SK-N-MC (cell line): ENCODE measurements around the gene ABAT.
"Not testable (repeated sequence)": the region's sequence is repeated elsewhere in the genome, so short reads cannot be mapped to it uniquely, and the experiment has no call there.

Experiments
- DNase-seq: peaks from one replicate; pipeline ENCODE4 v3.0.0-alpha.2; 2011; ENCODE audit warnings: low read depth, low spot score
- H3K27ac ChIP-seq: fragments of 200-600 bp; sonication (generic); 2 replicates; pipeline ENCODE4 v1.5.1; 2016; ENCODE audit warnings: mixed run types
- H3K36me3 ChIP-seq: fragments of 200-600 bp; sonication (generic); 2 replicates; pipeline ENCODE4 v1.6.1; 2017; ENCODE audit warnings: antibody characterized with exemption, low read length, mixed read lengths; ENCODE audit not compliant: insufficient read depth
- H3K4me3 ChIP-seq: fragments of 200-600 bp; sonication (generic); 2 replicates; pipeline ENCODE4 v1.5.1; 2016
- H3K9ac ChIP-seq: fragments of 200-600 bp; sonication (generic); 2 replicates; pipeline ENCODE4 v1.8.0; 2017; ENCODE audit warnings: mixed run types, mixed read lengths; ENCODE audit not compliant: insufficient read length
- H3K9me3 ChIP-seq: fragments of 200-600 bp; sonication (generic); 2 replicates; pipeline ENCODE4 v1.6.1; 2017; ENCODE audit warnings: low read depth, mild to moderate bottlenecking, antibody characterized with exemption, low read length, moderate library complexity, mixed read lengths
- EZH2 ChIP-seq: fragments of 200-600 bp; sonication (generic); IDR thresholded peaks from one replicate; pipeline ENCODE4 v1.6.1; 2017; ENCODE audit warnings: antibody characterized with exemption
- FOXP2 ChIP-seq: optimal IDR thresholded peaks from 2 replicates; pipeline ENCODE3; 2011; ENCODE audit warnings: mild to moderate bottlenecking, moderate library complexity; ENCODE audit not compliant: insufficient read depth; ENCODE audit errors: extremely low read length, control extremely low read depth
- POLR2AphosphoS5 ChIP-seq: IDR thresholded peaks from 2 replicates; pipeline ENCODE4 v1.6.1; 2012; ENCODE audit warnings: mild to moderate bottlenecking, low read depth, low read length, borderline replicate concordance

The ABAT gene

DNA sequence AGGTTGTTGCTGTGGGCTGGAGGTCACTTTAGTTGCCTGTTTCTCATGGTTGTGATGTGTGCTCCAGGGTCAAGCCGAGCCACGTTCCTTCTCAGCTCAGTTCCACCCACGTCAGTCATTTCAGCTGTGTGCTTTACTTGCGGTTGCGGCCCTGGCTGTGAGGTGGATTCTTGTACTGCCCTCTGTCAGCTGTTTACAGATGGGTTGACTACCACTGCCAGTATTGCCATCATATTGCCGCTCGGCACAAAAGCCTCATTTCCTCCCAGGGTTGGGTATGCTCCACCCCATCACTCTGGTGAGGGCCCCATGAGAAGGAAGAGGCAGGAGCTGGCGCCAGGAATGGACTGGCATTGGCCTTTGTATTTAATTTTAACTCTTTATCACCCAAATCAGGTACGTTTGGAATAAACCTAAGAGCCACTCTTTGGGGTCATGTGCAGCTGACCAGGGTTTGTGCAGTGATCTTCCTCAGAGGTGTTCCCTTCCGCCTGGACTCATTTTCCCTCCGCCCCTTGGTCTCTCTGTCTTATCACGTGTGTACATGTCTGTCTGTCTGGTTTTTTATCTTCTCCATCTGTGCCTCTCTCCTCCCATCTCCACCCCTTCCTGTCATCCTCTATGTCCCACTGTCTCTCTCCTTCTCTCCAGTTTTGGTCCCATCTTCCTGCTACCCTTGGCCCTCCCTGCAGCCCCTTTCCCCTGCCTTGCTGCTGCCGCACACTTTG is 27.9 kb upstream of the ABAT start:
- Histone ChIP-seq H3K9me3 (no peaks in the 10 kb centered on the region), H3K9ac (no peak overlapping the region), H3K27ac (no peak overlapping the region), H3K4me3 (no peak overlapping the region), H3K36me3 (peaks cover 65% of the 10 kb centered on the region)
- TF ChIP-seq POLR2AphosphoS5, result no peak
- no peak for TF ChIP-seq FOXP2
- DNase-seq, result no peak

DNA sequence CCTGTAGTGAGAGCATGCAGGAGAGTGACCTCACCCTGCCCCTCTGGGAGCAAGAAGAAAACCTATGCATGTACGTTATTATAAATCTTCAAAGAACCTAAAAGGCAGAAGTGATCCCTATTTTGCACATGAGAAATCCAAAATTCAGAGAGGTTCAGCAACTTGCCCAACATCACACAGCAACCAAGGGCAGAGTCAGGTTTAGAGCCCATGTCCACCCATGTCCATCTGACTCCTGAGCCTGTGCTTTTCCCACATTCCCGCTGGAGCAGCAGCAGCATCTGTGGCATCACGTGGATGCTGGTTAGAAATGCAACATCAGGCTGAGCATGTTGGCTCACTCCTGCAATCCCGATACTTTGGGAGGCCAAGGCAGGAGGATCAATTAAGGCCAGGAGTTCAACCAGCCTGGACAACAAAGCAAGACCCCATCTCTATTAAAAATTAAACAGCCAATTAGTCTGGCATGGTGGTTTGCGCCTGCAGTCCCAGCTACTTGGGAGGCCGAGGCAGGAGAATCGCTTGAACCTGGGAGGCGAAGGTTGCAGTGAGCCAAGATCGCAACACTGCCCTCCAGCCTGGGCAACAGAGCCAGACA is 26.6 kb upstream of the ABAT start:
- no peak for TF ChIP-seq FOXP2
- no peak for TF ChIP-seq POLR2AphosphoS5
- no peak for TF ChIP-seq EZH2
- no peak overlapping the region for H3K4me3 ChIP-seq
- peaks cover 52% of the 10 kb centered on the region for H3K36me3 ChIP-seq
- no peak overlapping the region for H3K9ac ChIP-seq
- DNase-seq, result no peak
- H3K27ac ChIP-seq, result no peak overlapping the region
- no peaks in the 10 kb centered on the region for H3K9me3 ChIP-seq

DNA sequence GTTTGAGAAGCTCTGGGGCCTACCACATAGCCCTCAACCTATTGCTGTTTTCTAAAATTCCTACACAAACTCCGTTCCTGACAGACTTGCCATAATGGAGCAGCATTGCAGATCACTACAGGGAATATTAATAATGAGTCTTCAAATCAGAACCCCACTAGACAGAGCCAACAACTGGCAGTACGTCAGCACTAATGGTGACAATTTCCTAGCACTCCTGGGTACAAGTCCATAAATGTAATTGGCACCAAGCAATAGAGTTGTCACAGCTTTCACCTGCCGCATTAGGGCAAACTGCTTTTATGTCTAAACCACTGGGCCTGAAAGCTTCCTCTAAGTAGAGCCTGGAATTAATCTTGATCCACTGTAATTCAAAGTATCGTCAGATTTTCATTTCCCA is 25.5 kb upstream of the ABAT start:
- Histone ChIP-seq H3K9me3 (no peaks in the 10 kb centered on the region), H3K36me3 (peaks cover 41% of the 10 kb centered on the region), H3K9ac (no peak overlapping the region), H3K27ac (no peak overlapping the region), H3K4me3 (no peak overlapping the region)
- DNase-seq, result no peak
- TF ChIP-seq EZH2 (no peak), FOXP2 (no peak), POLR2AphosphoS5 (no peak)

DNA sequence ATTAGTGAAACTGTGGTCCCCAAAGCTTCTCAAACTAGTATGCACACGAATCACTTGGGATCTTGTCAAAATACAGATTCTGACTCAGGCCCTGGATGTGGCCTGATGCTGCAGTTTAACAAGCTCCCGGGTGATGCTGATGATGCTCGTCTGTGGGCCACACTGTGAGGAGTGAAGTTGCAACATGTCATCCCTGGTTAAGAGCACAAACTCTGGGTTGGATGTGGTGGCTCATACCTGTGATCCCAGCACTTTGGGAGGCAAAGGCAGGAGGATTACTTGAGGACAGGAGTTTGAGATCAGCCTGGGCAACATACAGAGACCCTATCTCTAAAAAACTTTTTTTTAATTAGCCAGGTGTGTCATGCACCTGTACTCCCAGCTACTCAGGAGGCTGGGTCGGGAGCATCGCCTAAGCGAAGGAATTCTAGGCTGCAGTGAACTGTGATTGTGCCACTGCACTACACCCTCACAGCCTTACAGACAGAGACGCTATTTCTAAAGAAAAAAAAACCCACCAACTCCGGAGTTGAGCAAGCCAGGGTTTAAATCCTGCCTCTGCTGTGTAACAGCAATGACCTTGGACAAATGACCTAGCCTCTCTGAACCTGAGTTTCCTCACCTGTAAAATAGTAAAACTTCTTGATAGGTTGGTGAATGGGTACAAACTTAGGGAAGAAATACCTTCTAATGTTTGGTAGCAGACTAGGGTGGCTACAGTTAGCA is 24.4 kb upstream of the ABAT start:
- H3K9ac ChIP-seq, result no peak overlapping the region
- no peaks in the 10 kb centered on the region for H3K9me3 ChIP-seq
- no peak for DNase-seq
- H3K36me3 ChIP-seq, result peaks cover 30% of the 10 kb centered on the region
- TF ChIP-seq FOXP2, result no peak
- TF ChIP-seq EZH2, result no peak
- no peak; the same call in 1 of the 2 replicates for TF ChIP-seq POLR2AphosphoS5
- no peak overlapping the region for H3K27ac ChIP-seq
- H3K4me3 ChIP-seq, result no peak overlapping the region

DNA sequence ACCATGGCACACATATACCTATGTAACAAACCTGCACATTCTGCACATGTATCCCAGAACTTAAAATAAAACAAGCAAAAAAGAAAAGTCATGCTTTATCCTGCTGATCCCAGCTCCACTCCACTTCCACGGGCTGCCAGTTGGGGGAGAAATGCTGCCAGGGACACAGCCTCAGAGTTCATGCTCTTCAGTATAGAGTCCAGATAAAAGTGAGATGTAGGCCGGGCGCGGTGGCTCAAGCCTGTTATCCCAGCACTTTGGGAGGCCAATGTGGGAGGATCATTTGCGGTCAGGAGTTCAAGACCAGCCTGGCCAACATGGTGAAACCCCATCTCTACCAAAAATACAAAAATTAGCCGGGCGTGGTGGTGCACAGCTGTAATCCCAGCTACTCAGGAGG is 22.5 kb upstream of the ABAT start:
- H3K36me3 ChIP-seq, result peaks cover 10% of the 10 kb centered on the region
- H3K9ac ChIP-seq, DNase-seq, H3K27ac ChIP-seq, H3K9me3 ChIP-seq, H3K4me3 ChIP-seq: not testable (repeated sequence)

DNA sequence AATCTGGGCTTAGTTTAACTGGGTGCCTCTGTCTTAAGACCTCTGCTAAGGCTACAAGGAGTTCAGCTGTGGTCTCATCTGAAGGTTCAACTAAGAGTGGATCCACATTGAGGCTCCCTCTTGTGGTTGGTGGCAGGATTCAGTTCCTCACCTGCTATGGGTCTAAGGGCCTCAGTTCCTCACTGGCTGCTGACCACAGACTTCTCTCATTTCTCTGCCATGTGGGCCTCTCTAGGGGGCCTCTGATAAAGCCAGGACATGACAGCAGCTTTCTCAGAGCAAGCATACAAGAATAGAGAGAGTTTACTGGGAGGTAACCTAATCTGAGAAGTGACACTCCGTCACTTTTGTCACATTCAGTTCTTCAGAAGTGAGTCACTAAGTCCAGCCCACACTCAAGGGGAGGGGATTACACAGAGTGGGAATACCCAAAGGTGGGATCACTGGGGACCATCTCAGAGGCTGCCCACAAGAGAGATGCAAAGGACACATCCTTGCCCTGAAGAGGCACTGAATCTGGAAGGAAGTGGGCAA is 19.2 kb upstream of the ABAT start:
- no peak overlapping the region for H3K9ac ChIP-seq
- no peak for TF ChIP-seq EZH2
- no peak for TF ChIP-seq POLR2AphosphoS5
- TF ChIP-seq FOXP2, result no peak
- H3K9me3 ChIP-seq, result no peaks in the 10 kb centered on the region
- DNase-seq, result no peak
- H3K36me3 ChIP-seq, result no peaks in the 10 kb centered on the region
- no peak overlapping the region for H3K27ac ChIP-seq
- no peak overlapping the region for H3K4me3 ChIP-seq

DNA sequence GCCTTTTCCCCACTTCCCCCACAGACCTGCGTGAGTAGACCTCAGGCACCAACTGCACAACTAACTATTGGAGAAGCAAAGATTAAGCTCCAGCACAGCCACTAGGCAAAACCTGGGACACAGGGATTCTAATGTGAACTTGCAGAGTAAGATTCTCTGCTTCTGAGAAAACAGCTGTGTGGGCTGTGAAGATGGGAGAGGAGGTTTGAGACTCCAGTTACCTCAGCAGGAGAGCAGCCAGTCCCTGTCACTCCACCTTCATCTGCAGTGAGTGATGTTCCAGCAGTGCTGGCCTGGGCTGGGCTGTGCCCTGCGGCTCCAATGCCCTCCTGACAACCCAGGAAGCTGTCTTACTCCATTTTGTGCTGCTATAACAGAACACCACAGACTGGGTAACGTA is 18.0 kb upstream of the ABAT start:
- no peak overlapping the region for H3K9ac ChIP-seq

DNA sequence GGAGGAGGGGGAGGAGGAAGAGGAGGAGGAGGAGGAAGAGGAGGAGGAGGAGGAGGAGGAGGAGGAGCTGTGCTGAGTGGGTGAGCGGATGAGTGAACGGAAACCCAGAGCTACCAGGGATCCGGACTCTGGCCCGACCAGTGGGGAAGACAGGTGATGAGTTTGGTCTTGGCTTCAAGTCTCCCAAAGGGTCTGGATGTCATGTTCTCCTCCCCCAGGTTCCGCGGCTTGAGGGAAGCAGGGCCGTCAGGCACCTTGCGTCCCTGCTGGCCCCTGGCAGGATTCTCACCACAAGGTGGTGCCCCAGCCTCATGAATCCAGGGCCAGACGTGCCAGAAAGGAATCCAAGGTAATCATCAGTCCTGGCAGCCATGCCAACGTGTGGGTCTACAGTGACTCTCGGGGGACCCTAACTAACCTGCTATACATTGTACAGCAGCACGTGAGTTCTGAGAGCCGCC is 13.5 kb upstream of the ABAT start:
- DNase-seq, result no peak
- H3K4me3 ChIP-seq, result no peak overlapping the region

More for the DNA sequence above, 18.0 kb upstream of the ABAT start:
- Histone ChIP-seq H3K27ac (no peak overlapping the region), H3K4me3 (no peak overlapping the region), H3K9me3 (no peaks in the 10 kb centered on the region), H3K36me3 (no peaks in the 10 kb centered on the region)
- TF ChIP-seq EZH2 (no peak), POLR2AphosphoS5 (no peak), FOXP2 (no peak)
- DNase-seq, result no peak

More for the DNA sequence above, 13.5 kb upstream of the ABAT start:
- no peak for TF ChIP-seq EZH2
- no peak for TF ChIP-seq POLR2AphosphoS5
- no peak for TF ChIP-seq FOXP2
- Histone ChIP-seq H3K36me3 (no peaks in the 10 kb centered on the region), H3K27ac (no peak overlapping the region), H3K9ac (no peak overlapping the region), H3K9me3 (no peaks in the 10 kb centered on the region)
